Neural cell (in vitro differentiated cells): Measurements from ENCODE around the gene SYT2.

Experiments used
- CTCF ChIP-seq: fragments of 450-650 bp; IDR thresholded peaks from 2 replicates; pipeline ENCODE4 v1.5.1; 2014; ENCODE audit warnings: antibody characterized with exemption, mild to moderate bottlenecking, moderate library complexity; ENCODE audit not compliant: poor library complexity, severe bottlenecking
- EP300 ChIP-seq: fragments of 450-650 bp; conservative IDR thresholded peaks from 2 replicates; pipeline ENCODE4 v1.6.1; 2014; ENCODE audit warnings: antibody characterized with exemption, mild to moderate bottlenecking, moderate library complexity; ENCODE audit not compliant: poor library complexity, severe bottlenecking
- EZH2 ChIP-seq: fragments of 200-600, 300-800 bp; shearing (Covaris generic), sonication (generic); IDR thresholded peaks from 2 replicates; pipeline ENCODE4 v1.6.1; 2014; ENCODE audit warnings: antibody characterized with exemption, low read length, borderline replicate concordance, mild to moderate bottlenecking; ENCODE audit not compliant: insufficient read depth, poor library complexity, severe bottlenecking
- MXI1 ChIP-seq: fragments of 450-650 bp; conservative IDR thresholded peaks from 2 replicates; pipeline ENCODE4 v1.6.1; 2014; ENCODE audit warnings: antibody characterized with exemption, mild to moderate bottlenecking; ENCODE audit not compliant: poor library complexity, severe bottlenecking
- POLR2AphosphoS5 ChIP-seq: IDR thresholded peaks from 2 replicates; pipeline ENCODE4 v1.6.1; 2012
- REST ChIP-seq: IDR thresholded peaks from 2 replicates; pipeline ENCODE4 v1.6.1; 2012; ENCODE audit warnings: borderline replicate concordance
- TAF1 ChIP-seq: IDR thresholded peaks from 2 replicates; pipeline ENCODE4 v1.6.1; 2012; ENCODE audit warnings: low read depth

- no peak for TF ChIP-seq CTCF
- TF ChIP-seq MXI1, result no peak
- TF ChIP-seq POLR2AphosphoS5, result no peak
- TF ChIP-seq EZH2, result no peak
- no peak for TF ChIP-seq REST
- no peak for TF ChIP-seq EP300
- TF ChIP-seq TAF1, result no peak
These were observed 124.7 kb downstream of the SYT2 start for GRCh38 chr1:202585590-202585933.
